GM18508 (cell line): Measurements from ENCODE around the gene MCF2L.

Experiments used
- ATAC-seq: cut with Tn5 transposase; IDR thresholded peaks from one replicate; pipeline ENCODE4 v1.9.1; 2021; ENCODE audit warnings: moderate number of reproducible peaks; ENCODE audit not compliant: insufficient read depth, unreplicated experiment

Gene MCF2L

GRCh38 chr13:112977091-112977490 is 8.1 kb downstream of the MCF2L start:
- ATAC-seq: no peak

- ATAC-seq: no peak
Measured at GRCh38 chr13:112977525-112977924, 8.5 kb downstream of the MCF2L start.

GRCh38 chr13:112978561-112979405 is 9.8 kb downstream of the MCF2L start:
- ATAC-seq: no peak

- ATAC-seq: no peak
Measured at GRCh38 chr13:112979406-112979902, 10.4 kb downstream of the MCF2L start.

- ATAC-seq: no peak
Measured at GRCh38 chr13:112980434-112980833, 11.4 kb downstream of the MCF2L start.

DNA sequence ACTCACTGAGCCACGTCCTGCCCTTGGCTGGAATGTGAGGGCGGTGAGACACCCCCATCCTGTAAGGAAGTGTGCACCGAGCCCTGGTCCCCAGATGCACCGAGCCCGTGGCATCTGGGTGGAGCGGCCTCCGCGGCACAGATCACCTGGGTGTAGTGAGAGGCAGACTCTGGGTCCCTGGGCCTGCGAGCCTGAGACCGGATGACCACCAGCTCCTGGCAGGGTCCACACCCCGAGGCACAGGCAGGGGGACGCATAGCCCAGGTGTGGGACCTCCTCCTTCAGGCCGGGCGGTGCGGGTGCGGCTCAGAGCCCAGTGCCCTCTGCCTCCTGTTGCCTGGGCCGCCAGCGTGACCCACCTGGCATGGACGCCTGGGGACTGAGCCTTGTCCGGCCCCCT is 12.4 kb downstream of the MCF2L start:
- no peak for ATAC-seq

GRCh38 chr13:112982281-112983041 is 13.4 kb downstream of the MCF2L start:
- ATAC-seq: no peak

- no peak for ATAC-seq
Measured at GRCh38 chr13:112983042-112983305, 14.0 kb downstream of the MCF2L start.

- ATAC-seq: no peak
Measured at GRCh38 chr13:112983428-112984196, 14.6 kb downstream of the MCF2L start.

DNA sequence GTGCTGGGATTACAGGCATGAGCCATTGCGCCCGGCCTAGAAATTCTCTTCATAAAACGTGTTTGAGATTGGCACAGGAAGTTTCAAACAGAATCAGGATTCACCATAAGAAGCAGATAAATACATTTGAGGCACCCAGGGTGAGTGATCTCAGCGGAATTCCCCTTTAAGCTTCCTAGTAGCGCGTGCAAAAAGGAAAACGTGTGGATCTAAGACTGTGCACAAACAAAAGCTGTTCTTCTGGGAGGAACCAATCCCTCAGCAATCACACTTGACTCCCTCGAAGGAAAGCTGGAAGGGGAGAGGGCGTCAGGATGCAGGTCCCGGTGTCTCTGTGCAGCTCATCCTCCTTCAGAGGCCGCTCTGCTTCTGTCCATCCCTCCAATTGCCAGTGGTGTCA is 15.5 kb downstream of the MCF2L start:
- ATAC-seq: no peak

- no peak for ATAC-seq
Measured at GRCh38 chr13:112984954-112985802, 16.2 kb downstream of the MCF2L start.

DNA sequence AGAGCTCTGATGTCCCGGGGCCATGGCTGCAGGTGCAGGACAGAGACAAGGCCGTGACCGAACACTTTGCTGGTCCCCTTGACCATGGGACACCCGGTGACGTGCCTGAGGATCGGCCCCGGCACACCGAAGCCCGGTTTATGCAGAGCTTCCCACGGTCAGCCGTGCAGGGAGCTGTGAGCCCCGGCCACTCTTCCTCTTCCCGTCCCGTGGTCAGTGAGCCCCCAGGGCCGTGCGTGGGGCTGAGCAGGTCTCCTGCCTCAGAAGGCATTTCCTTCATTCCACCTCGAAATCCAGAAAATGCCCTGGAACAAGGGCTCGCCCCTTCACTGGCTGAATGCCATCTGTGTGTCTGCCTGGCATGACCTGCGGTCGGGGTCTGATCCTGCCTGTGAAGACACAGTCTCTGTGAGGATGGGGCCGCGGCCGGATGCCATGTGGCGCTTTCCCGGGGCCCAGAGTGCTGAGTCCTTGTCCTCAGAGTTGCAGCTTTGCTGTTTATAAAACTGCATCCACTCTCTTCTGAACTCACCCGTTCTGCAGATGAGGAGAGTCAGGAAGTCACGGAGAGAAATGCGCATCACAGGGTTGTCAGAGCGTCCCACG is 16.9 kb downstream of the MCF2L start:
- ATAC-seq: no peak

- no peak for ATAC-seq
Measured at GRCh38 chr13:112986470-112986869, 17.5 kb downstream of the MCF2L start.

DNA sequence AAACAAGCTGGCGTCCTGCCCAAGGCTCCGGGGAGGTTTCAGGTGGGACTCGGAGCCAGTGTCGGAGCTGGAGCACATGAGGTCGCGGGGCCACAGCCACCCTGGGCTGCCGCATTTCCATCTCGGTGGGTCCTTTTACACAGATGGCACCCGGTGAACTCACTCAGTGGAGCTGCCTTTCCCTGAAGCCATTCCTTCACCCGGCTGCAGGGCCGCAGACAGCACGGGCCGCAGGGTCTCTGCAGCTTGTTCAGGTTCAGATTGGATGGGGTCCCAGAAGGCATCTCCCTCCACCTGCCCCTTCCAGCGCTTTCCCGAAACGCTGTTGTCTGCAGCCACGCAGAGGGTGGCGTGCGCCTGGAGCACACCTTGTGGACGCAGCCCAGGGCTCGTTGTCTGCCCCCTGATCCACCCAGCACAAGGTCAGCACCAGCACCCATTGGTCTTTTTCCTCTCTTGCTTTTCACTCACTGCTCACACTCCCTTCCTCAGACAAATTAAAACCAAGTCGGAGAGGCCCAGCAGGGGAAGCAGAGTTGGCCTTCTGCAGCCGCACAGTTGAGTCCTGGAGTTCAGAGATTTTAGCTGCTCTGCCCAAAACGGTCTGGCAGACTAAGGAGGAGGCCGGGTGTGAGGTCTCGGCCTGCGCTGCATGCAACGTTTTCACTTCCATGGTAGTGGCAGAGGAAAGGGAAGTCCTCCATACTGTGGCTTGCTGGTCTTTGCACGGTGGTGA is 18.1 kb downstream of the MCF2L start:
- no peak for ATAC-seq

GRCh38 chr13:112987682-112988024 is 18.6 kb downstream of the MCF2L start:
- no peak for ATAC-seq

DNA sequence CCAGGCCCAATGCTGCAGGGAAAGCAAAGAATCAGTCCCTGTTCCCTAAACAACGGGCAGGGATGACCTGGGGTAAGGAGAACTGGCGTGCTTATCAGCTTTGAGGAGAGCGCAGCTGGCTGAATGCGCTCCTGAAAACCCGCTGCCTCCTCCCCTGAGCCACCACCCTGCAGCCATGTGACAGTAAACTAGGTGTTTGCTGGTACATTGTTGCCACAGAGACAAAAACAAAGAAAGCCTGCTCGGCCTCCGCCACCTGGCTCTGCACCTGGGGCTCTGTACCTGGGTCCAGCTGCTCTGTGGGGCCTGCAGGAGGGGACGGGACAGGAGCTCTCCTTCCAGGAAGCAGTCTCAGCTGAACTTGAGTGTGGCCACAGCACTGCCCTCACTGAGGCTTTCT is 21.8 kb downstream of the MCF2L start:
- ATAC-seq: no peak

- ATAC-seq: no peak
Measured at GRCh38 chr13:112991609-112992008, 22.6 kb downstream of the MCF2L start.

GRCh38 chr13:112992931-112993680 is 24.1 kb downstream of the MCF2L start:
- no peak for ATAC-seq
